ENCODE results near the gene PRKAR1B. TPM values are rescaled to one million over a fixed set of nuclear protein-coding genes. Genes with fewer than 3 reads are reported as not detected.

Gene PRKAR1B
- total and polyA plus RNA-seq, 8 donors: 4.5 to 45.8 (median 11.1) TPM

GRCh38 chr7:762885-763284 lies 35.8 kb upstream of the PRKAR1B start:
- no peak for DNase-seq
- 83 to 95% (median 91%) methylated on average over 4 to 5 of the region's 5 CpGs for WGBS, 5 donors
- no peak for TF ChIP-seq POLR2A (IDR thresholded peaks at IDR 0.05)
- no peak for TF ChIP-seq EP300 (IDR thresholded peaks at IDR 0.05)
- no peak for TF ChIP-seq POLR2AphosphoS5 (IDR thresholded peaks at IDR 0.05)
- no peak for TF ChIP-seq CTCF (IDR thresholded peaks at IDR 0.05)
- Histone ChIP-seq H3K4me3 (no peak overlapping the region), H3K27ac (no peak overlapping the region), H3K9me3 (no peaks in the 10 kb centered on the region), H3K36me3 (peaks cover 35 to 94% (median 83%) of the 10 kb centered on the region in 4 donors), H3K4me1 (peaks cover 0 to 32% (median 4%) of the 10 kb centered on the region in 4 donors), H3K27me3 (no peaks in the 10 kb centered on the region)
- intact Hi-C loops (cut with DNase I; ENCODE audit: low total_unique reads): no loop called here

GRCh38 chr7:761631-762030 lies 34.5 kb upstream of the PRKAR1B start:
- 91 to 98% (median 97%) methylated on average over 9 to 11 of the region's 11 CpGs for WGBS, 5 donors
- no peaks in the 10 kb centered on the region for H3K9me3 ChIP-seq
- H3K4me1 ChIP-seq: peaks cover 0 to 39% (median 4%) of the 10 kb centered on the region in 4 donors
- no peak overlapping the region for H3K4me3 ChIP-seq
- no peaks in the 10 kb centered on the region for H3K27me3 ChIP-seq
- TF ChIP-seq POLR2AphosphoS5 (IDR thresholded peaks at IDR 0.05): no peak
- TF ChIP-seq CTCF (IDR thresholded peaks at IDR 0.05): no peak
- no peak for TF ChIP-seq POLR2A (IDR thresholded peaks at IDR 0.05)
- no peak for TF ChIP-seq EP300 (IDR thresholded peaks at IDR 0.05)
- intact Hi-C loops (cut with DNase I; ENCODE audit: low total_unique reads): no loop called here
- peaks cover 47 to 98% (median 92%) of the 10 kb centered on the region in 4 donors for H3K36me3 ChIP-seq
- no peak for DNase-seq
- H3K27ac ChIP-seq: no peak overlapping the region

DNA sequence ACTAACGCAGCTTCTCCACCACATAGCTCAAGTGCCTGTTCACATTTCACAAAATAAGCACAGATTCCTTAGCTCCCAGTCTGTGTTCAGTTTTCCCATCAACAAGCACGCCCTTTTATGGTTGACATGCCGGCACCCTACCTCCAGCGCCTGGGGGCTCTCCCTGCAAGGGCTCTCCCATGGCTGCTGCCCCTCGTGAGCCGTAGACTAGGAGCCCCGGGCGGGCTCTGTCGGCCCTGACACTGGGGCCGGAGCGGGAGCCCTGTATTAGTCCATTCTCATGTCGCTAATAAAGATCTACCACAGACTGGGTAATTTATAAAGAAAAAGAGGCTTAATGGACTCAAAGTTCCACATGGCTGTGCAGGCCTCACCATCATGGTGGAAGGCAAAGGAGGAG lies 34.0 kb upstream of the PRKAR1B start:
- Histone ChIP-seq H3K4me1 (peaks cover 0 to 39% (median 4%) of the 10 kb centered on the region in 4 donors), H3K4me3 (no peak overlapping the region), H3K27ac (no peak overlapping the region), H3K27me3 (no peaks in the 10 kb centered on the region), H3K36me3 (peaks cover 47 to 98% (median 94%) of the 10 kb centered on the region in 4 donors), H3K9me3 (no peaks in the 10 kb centered on the region)
- intact Hi-C loops (cut with DNase I; ENCODE audit: low total_unique reads): no loop called here
- DNase-seq: no peak
- WGBS, 5 donors: 94 to 98% (median 98%) methylated on average over 12 of the region's 12 CpGs
- no peak for TF ChIP-seq CTCF (IDR thresholded peaks at IDR 0.05)
- TF ChIP-seq POLR2A (IDR thresholded peaks at IDR 0.05): no peak
- no peak for TF ChIP-seq POLR2AphosphoS5 (IDR thresholded peaks at IDR 0.05)
- TF ChIP-seq EP300 (IDR thresholded peaks at IDR 0.05): no peak

DNA sequence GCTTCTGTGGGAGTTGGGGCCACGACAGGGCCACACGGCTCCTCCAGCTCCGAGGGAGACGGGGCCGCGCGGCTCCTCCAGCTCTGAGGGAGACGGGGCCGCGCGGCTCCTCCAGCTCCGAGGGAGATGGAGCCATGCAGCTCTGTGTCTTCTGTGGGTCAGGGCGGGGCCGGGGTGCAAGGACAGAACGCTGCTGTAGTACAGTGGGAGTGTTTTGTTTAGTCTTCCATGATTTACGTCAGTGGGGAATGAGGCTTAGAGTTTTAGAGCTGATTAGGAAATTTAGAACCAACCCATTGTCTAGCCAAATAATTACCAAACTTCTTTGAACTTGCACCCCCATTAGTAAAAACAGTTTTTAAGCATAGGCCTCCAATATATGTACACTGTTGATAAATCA lies 32.9 kb upstream of the PRKAR1B start:
- H3K27me3 ChIP-seq: no peaks in the 10 kb centered on the region
- DNase-seq: no peak
- peaks cover 42 to 96% (median 94%) of the 10 kb centered on the region in 4 donors for H3K36me3 ChIP-seq
- H3K27ac ChIP-seq: peak overlapping the region in 2 of 5 donors; percentile 14 to 33
- TF ChIP-seq CTCF (IDR thresholded peaks at IDR 0.05) (no peak), POLR2A (IDR thresholded peaks at IDR 0.05) (no peak), EP300 (IDR thresholded peaks at IDR 0.05) (no peak), POLR2AphosphoS5 (IDR thresholded peaks at IDR 0.05) (no peak)
- H3K4me1 ChIP-seq: peaks cover 0 to 39% (median 4%) of the 10 kb centered on the region in 4 donors
- H3K4me3 ChIP-seq: no peak overlapping the region
- intact Hi-C loops (cut with DNase I; ENCODE audit: low total_unique reads): no loop called here
- WGBS, 5 donors: 71 to 86% (median 78%) methylated on average over 16 of the region's 16 CpGs
- no peaks in the 10 kb centered on the region for H3K9me3 ChIP-seq

Data from stomach (tissue), 9 donors.